Activated CD8-positive, alpha-beta T cell treated with anti-CD3 and anti-CD28 coated beads for 36 hours (primary cell): ENCODE results near the gene SERINC1. TPM values are rescaled to one million over a fixed set of nuclear protein-coding genes. Genes with fewer than 3 reads are reported as not detected.
A peak's percentile ranks its signal among the peaks of the same experiment; 100 is the strongest.

ENCODE experiments used
- ATAC-seq: fragments of 200-7000 bp; cut with Tn5 transposase; one replicate; pipeline ENCODE4 v1.10.0; 2021; ENCODE audit warnings: mild to moderate bottlenecking, moderate library complexity
- CTCF ChIA-PET: fragments of 350-600 bp; sonication (Branson Sonifier 250); formaldehyde crosslinking; loops from one replicate; lab custom pipeline; 2021; ENCODE audit warnings: antibody characterized with exemption; lab: Charles Lee
- POLR2A ChIA-PET: fragments of 350-600 bp; sonication (Branson Sonifier 250); formaldehyde crosslinking; loops from one replicate; lab custom pipeline; 2021; ENCODE audit warnings: antibody characterized with exemption; lab: Charles Lee
- DNase-seq: peaks from one replicate; pipeline ENCODE4 v3.0.0-alpha.2; 2020
- H3K27ac Mint-ChIP-seq: one replicate; pipeline ENCODE4 v1.8.0; 2021; ENCODE audit warnings: mild to moderate bottlenecking, mixed read lengths
- H3K27me3 Mint-ChIP-seq: one replicate; pipeline ENCODE4 v1.8.0; 2021; ENCODE audit warnings: mixed read lengths
- H3K36me3 Mint-ChIP-seq: one replicate; pipeline ENCODE4 v1.8.0; 2021; ENCODE audit warnings: low read depth, mixed read lengths
- H3K4me1 Mint-ChIP-seq: one replicate; pipeline ENCODE4 v1.8.0; 2021; ENCODE audit warnings: low read depth, mixed read lengths
- H3K4me3 Mint-ChIP-seq: one replicate; pipeline ENCODE4 v1.8.0; 2021; ENCODE audit warnings: mild to moderate bottlenecking, moderate library complexity, mixed read lengths
- H3K9me3 Mint-ChIP-seq: one replicate; pipeline ENCODE4 v1.8.0; 2021; ENCODE audit warnings: mixed read lengths
- intact Hi-C: fragments of 100-400 bp; cut with micrococcal nuclease; formaldehyde crosslinking; loops from one replicate; pipeline ENCODE4 v1.10.0; 2022
- total RNA-seq, 2 experiments: library from RNA; stranded (reverse); gene quantifications; one replicate each; pipeline ENCODE4 v1.2.3, GENCODE V29; 2021
- TF ChIP-seq, protein P1 (sequence below): fragments of 200-600 bp; IDR thresholded peaks from one replicate; pipeline ENCODE4 v1.8.0; 2022; ENCODE audit warnings: antibody characterized with exemption, mild to moderate bottlenecking

The SERINC1 gene
- total RNA-seq, 2 experiments from 2014 or later, result 40.2 to 40.5 TPM

DNA sequence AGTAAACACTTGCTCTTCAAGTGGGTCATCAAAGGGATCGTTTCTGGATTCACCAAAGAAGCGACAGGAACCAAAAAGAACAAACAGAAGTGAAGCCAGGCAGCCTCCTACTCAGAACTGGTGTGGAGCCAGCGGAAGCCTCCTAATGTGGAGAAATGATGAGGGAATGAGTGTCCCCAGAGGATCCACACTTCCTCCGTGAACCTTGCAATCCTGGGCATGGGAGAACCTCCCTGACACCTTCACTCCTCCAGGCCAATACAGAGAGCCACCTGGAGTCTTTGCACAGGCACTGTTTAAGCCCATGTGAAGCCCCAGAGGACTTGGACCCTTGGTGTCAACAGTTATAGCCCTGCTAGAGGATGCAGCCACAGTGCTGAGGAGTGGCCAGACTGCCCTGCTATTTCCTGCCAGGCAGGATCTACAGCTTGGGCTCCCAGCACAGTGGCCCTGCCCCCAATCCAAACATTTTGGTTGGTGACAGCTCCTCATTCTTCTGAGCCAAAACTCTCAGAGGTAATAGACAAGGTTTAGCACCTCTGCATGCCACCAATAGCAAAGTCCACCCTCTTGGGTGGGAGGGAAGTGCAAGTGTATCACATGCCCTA, 23.2 kb upstream of the SERINC1 start:
- no peaks in the 10 kb centered on the region for H3K36me3 Mint-ChIP-seq
- CTCF ChIA-PET, result interaction anchor here (11.0 kb wide), 1 partner anchor 36 kb away, joined by 242 read pairs; no protein-coding TSS in a partner anchor
- no peak overlapping the region for H3K4me3 Mint-ChIP-seq
- no peak for ATAC-seq
- peaks cover 9% of the 10 kb centered on the region for H3K4me1 Mint-ChIP-seq
- TF ChIP-seq, protein P1, sequence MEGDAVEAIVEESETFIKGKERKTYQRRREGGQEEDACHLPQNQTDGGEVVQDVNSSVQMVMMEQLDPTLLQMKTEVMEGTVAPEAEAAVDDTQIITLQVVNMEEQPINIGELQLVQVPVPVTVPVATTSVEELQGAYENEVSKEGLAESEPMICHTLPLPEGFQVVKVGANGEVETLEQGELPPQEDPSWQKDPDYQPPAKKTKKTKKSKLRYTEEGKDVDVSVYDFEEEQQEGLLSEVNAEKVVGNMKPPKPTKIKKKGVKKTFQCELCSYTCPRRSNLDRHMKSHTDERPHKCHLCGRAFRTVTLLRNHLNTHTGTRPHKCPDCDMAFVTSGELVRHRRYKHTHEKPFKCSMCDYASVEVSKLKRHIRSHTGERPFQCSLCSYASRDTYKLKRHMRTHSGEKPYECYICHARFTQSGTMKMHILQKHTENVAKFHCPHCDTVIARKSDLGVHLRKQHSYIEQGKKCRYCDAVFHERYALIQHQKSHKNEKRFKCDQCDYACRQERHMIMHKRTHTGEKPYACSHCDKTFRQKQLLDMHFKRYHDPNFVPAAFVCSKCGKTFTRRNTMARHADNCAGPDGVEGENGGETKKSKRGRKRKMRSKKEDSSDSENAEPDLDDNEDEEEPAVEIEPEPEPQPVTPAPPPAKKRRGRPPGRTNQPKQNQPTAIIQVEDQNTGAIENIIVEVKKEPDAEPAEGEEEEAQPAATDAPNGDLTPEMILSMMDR, result no peak
- POLR2A ChIA-PET, result no interaction called here
- peaks cover 21% of the 10 kb centered on the region for H3K9me3 Mint-ChIP-seq
- H3K27me3 Mint-ChIP-seq, result peaks cover 6% of the 10 kb centered on the region
- intact Hi-C loops, result loop anchor here (10.0 kb wide), 1 partner anchor 230 kb away; no protein-coding TSS in a partner anchor
- DNase-seq, result no peak
- no peak overlapping the region for H3K27ac Mint-ChIP-seq

DNA sequence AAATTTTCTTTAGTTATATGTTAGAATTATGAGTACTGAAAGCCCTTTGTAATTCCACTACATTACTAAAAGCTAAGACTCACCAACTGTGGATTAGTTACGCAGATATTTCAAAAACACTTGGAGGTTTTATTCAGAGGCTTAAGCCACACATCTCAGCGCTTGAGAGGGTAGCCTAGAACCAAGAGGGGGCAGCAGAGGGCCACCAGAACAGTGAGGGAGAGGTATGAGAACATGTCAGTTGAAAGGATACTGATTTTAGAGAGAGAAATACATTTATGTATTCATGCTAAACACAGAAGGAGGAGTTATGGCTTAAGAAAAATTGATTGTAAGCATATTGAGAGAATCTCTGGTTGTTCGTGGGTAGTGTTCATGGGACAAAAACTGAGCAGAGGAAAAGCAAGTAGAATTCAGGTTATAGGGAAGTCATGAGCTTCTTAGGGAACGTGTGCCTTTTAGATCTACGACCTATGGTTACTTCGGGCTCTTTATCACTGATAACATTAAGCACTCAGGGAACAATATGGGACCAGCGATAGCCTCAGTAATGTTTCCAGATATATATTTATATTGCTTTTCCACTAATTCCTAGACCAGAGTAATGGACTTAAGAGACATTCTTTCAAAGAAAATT, 20.4 kb upstream of the SERINC1 start:
- peak; percentile 86 for DNase-seq
- Mint-ChIP-seq H3K9me3 (peaks cover 3% of the 10 kb centered on the region), H3K27ac (no peak overlapping the region), H3K36me3 (no peaks in the 10 kb centered on the region), H3K4me1 (peaks cover 9% of the 10 kb centered on the region), H3K27me3 (no peaks in the 10 kb centered on the region), H3K4me3 (no peak overlapping the region)
- ChIA-PET CTCF (interaction anchor here (0.7 to 11.0 kb wide), 41 partner anchors 8 to 347 kb away, joined by 3 to 242 read pairs (median 4); no protein-coding TSS in a partner anchor), POLR2A (no interaction called here)
- TF ChIP-seq, protein P1, result peak; percentile 88
- peak; percentile 98 for ATAC-seq
- intact Hi-C loops, result loop anchor here (1.0 to 10.0 kb wide), 2 partner anchors 38 to 233 kb away; no protein-coding TSS in a partner anchor

DNA sequence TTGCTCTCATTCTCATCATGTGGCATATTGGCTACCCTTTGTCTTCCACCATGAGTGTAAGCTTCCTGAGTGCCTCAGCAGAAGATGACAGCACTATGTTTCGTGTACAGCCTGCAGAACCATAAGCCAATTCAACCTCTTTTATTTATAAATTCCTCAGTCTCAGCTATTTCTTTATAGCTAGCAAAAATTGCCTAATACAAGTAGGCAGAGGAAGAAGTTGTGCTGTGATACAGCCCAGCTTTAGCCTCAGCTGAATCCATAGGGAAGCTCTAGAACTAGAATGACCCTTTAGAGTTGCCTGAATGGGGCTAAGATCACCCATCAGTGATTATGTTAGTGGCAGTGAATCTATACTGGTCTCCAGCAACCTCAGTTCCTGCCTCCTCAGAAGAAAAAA, 19.0 kb upstream of the SERINC1 start:
- Mint-ChIP-seq H3K9me3 (no peaks in the 10 kb centered on the region), H3K4me1 (peaks cover 9% of the 10 kb centered on the region), H3K27ac (no peak overlapping the region), H3K4me3 (no peak overlapping the region), H3K36me3 (no peaks in the 10 kb centered on the region), H3K27me3 (no peaks in the 10 kb centered on the region)
- ChIA-PET CTCF (interaction anchor here (1.0 to 11.0 kb wide), 12 partner anchors 11 to 236 kb away, joined by 3 to 242 read pairs (median 6); no protein-coding TSS in a partner anchor), POLR2A (no interaction called here)
- intact Hi-C loops, result loop anchor here (10.0 kb wide), 1 partner anchor 234 kb away; no protein-coding TSS in a partner anchor
- no peak for ATAC-seq
- DNase-seq, result no peak
- TF ChIP-seq, protein P1, result no peak

DNA sequence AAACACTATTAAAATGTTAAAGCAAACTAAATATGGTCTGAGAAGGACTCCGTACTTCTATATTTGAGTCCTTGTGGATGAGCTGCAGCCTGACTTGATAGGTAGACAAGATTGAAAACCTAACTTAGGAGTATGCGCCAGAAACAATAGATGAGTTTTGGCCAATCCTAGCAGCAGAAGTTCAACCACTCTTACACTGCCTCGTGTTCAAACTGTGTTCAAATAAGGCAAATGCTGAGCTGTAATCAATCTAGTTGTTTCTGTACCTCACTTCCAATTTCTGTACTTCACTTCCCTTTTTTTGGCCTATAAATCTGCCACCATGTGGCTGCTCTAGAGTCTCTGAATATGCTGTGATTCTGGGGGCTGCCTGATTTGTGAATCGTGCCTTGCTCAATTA, 13.2 kb upstream of the SERINC1 start:
- no peaks in the 10 kb centered on the region for H3K36me3 Mint-ChIP-seq
- H3K27ac Mint-ChIP-seq, result no peak overlapping the region
- intact Hi-C loops, result no loop called here
- TF ChIP-seq, protein P1, result no peak
- no peaks in the 10 kb centered on the region for H3K27me3 Mint-ChIP-seq
- DNase-seq, result no peak
- ChIA-PET POLR2A (no interaction called here), CTCF (interaction anchor here (2.9 to 3.1 kb wide), 2 partner anchors 7 to 46 kb away, joined by 18 to 20 read pairs; no protein-coding TSS in a partner anchor)
- ATAC-seq, result no peak
- H3K9me3 Mint-ChIP-seq, result no peaks in the 10 kb centered on the region
- H3K4me3 Mint-ChIP-seq, result no peak overlapping the region
- no peaks in the 10 kb centered on the region for H3K4me1 Mint-ChIP-seq

DNA sequence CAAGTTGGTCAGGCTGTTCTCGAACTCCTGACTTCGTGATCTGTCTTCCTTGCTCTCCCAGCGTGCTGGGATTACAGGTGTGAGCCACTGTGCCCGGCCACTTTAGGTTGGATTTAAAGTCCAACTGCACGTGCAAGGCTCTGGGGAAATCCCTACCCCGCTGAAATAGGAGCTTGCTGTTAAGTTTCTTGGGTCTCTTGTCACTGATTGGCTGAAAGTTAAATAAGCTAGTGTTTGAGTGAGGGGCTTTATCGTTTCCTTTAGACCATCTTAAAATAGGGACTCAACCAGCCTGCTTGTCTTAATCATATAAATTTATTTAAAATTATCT, 11.1 kb upstream of the SERINC1 start:
- intact Hi-C loops, result no loop called here
- TF ChIP-seq, protein P1, result no peak
- Mint-ChIP-seq H3K27ac (no peak overlapping the region), H3K27me3 (no peaks in the 10 kb centered on the region), H3K9me3 (no peaks in the 10 kb centered on the region), H3K4me1 (no peaks in the 10 kb centered on the region), H3K4me3 (no peak overlapping the region), H3K36me3 (no peaks in the 10 kb centered on the region)
- DNase-seq, result no peak
- no peak for ATAC-seq
- ChIA-PET CTCF (interaction anchor here (0.8 to 3.1 kb wide), 3 partner anchors 9 to 48 kb away, joined by 3 to 20 read pairs (median 18); no protein-coding TSS in a partner anchor), POLR2A (no interaction called here)
